Stimulated activated naive CD4-positive, alpha-beta T cell (primary cell): Measurements from ENCODE around the gene SMCHD1.
A peak's percentile ranks its signal among the peaks of the same experiment; 100 is the strongest.

Experiments used
- DNase-seq, 6 experiments: peaks; one replicate each; lab custom pipeline; 2025; lab: John Stamatoyannopoulos, UW

SMCHD1 gene

GRCh38 chr18:2655178-2655953 lies at the start of gene SMCHD1:
SMCHD1 (plus strand) TSS chr18:2655726; CDS start chr18:2656076, 350 bp downstream.
- peak; percentile 80 to 95 (median 88) for DNase-seq

GRCh38 chr18:2606335-2606734 lies 49.2 kb upstream of the SMCHD1 start:
- peak in 3 of 6 experiments; percentile 31 to 45 (median 43) for DNase-seq

DNA sequence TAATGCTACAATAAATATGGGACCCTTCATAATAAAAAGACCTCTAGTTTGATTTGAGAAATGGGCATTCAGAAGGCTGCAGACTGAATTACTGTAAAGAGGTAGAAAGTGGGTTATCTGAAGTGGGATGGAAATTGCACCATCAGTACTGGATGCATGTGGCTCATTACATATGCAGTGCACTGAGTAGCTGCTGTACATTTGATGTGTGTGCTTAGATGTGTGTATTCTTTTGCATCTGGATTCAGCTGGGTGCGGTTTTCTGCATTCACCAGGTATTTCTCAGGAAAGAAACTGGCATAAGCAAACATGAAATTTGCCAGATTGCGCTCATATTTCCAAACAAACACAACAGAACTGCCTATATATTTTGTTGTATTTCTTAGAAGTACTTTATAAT lies 45.9 kb upstream of the SMCHD1 start:
- no peak for DNase-seq

GRCh38 chr18:2610549-2610948 lies 45.0 kb upstream of the SMCHD1 start:
- no peak for DNase-seq

- no peak for DNase-seq
These were observed 42.5 kb upstream of the SMCHD1 start for GRCh38 chr18:2612996-2613395.

GRCh38 chr18:2617401-2617998 lies 38.0 kb upstream of the SMCHD1 start:
- no peak for DNase-seq

DNA sequence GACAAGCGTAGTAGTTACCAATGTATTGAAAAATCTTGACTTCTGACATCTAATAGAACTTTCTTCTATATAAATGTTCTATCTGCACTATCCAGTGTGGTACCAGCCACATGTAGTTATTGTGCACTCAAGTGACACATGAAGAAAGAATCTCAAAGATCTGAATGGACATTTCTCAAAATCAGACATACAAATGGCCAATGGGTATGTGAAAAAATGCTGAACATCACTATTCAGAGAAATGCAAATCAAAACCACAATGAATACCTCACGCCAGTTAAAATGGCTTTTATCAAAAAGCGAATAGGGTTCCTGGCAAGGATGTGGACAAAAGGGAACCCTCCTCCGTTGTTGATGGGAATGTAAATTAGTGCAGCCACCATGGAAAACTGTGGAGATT lies 37.5 kb upstream of the SMCHD1 start:
- DNase-seq = no peak

- DNase-seq = no peak
These were observed 30.3 kb upstream of the SMCHD1 start for GRCh38 chr18:2625217-2625616.

- no peak for DNase-seq
These were observed 27.7 kb upstream of the SMCHD1 start for GRCh38 chr18:2627821-2628276.

DNA sequence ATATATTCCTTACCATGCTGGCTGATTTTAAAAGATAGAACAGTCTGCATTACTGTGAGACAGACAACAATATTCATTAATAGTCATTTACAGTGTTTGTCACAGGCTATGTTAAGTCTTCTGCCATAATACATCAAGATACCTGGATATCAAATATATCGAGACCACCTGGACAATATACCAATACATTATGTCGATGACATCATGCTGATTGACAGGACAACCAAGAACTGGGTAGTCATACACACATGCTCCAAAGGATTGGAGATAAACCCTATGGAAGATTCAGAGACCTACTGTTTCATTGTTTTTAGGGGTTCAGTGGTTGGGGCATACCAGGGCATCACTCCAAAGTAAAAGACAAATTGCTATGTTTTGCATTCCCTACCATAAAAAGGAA lies 26.5 kb upstream of the SMCHD1 start:
- DNase-seq = no peak

DNA sequence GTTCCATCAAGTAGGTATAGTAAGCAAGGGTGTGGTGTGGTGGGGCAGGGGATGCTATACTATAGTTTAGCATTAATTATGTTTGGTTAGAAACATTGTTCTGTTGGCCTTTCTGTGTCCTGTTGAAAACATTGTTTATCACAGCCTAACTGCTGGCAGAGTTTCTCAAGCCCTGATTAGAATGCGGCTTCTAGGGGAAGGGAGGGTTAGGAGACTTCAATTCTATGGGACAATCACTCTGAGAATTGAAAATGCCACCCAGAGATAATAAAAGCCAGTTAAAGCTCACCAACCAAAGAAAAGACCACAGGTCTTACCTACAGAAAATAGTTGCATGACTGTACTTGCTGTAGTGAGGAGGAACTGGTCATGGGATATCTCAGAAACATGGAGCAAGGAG lies 19.9 kb upstream of the SMCHD1 start:
- DNase-seq = no peak

- DNase-seq = no peak
These were observed 19.3 kb upstream of the SMCHD1 start for GRCh38 chr18:2636126-2636631.

- peak in 3 of 6 experiments; percentile 46 to 56 (median 53) for DNase-seq
These were observed 13.9 kb upstream of the SMCHD1 start for GRCh38 chr18:2641638-2642037.

DNA sequence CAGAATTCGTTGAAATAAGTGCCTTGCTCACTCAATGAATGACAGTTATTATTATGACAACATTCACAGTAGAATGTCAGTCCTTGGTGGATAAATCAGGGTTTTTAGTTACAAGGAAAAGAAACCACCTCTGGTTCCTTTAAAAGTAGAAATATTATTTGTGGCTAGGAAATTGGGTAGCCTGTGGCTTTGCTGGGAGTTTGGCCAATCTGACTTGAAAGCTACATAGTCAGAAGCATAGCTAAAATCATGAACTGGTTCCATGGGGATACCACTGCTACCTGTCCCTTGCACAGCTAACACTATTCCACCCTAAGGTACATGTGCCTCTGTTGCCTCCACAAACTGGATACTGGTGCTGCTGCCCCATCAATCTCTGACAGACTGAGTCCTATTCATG lies 12.8 kb upstream of the SMCHD1 start:
- no peak for DNase-seq

GRCh38 chr18:2644535-2644934 lies 11.0 kb upstream of the SMCHD1 start:
- DNase-seq = no peak

DNA sequence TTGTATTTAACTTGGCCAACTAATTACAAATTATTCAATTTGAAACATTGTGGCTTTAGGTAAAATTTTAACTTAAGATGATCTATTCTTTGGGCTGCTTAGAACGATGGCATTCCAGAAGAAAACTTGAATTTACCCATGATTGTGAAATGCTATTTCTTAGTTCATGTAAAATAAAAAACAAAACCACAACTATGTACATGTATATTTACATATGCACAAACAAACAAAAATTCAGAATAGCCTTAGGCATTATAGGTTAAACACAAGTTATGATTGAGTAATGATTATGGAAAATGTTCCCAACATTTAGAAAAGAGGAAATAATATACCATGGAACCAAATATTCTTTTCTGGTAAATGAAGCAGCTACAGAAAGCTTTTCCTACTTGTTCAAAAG lies 3.5 kb upstream of the SMCHD1 start:
- DNase-seq = no peak

DNA sequence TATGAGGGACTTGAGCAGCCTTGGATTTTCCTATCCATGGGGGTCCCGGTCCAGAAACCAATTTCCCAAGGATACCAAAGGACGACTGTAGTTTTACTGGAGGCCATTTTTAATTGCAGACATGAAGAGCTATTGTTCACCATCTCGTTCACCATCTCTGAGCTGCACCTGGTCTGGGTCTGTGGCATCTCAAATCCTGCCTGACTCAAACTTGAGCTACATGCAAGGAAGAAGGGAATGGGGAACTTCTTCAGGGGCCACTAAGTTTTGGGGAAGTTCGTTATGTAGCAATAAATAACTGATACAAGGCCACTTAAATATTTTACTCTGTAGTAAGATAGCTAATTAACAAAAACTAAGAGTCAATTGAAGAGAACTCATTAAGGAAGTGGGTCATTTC lies 2.1 kb upstream of the SMCHD1 start:
- no peak for DNase-seq

DNA sequence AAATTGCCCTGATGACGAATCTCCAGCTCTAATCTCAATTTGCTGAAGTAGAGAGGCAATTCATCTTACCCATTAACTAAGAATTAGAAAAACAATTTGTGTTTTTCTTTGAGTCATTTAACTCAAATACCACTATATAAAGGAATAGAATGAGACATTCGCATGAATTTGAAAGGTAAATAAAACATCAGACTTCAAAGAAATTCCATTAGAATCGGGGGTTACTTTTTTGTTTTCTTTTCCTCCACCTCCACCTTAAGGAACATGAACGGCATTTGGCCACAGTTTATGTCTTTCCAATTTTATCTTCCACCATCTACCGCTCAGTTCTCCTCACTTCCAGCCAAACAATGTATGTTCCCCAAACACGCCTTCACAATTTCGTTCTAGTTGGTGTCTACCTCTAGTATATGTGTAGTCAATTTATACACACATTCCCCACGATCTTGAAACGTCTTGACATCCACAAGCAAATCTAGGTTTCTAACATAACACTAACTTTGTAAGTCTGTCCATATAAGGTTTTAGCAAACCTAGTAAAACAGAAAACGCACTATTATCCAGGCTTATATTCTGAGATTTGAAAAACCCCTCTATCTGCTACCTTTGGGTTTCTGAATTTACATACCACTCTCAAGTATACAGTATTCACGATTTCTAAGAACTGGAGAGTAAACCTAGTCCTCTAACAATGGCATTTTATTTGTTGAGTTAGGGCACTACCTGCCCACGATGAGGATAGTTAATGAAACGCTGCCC lies 1.2 kb upstream of the SMCHD1 start:
- DNase-seq = no peak

DNA sequence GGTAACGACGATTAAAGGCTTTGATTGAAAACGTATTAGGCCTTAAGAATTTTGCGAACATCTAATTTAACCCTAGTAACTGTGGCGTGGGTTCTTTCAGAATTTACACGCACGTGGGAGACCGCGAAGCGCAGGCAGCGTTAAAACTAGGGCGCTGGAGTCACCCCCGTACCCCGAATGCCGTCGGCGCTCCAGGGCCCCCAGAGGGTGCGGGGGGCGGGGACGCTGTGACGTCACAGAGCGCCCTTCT lies 673 bp upstream of the SMCHD1 start:
- peak in 3 of 6 experiments; percentile 76 to 80 (median 80) for DNase-seq

- no peak for DNase-seq
These were observed 369 bp downstream of the SMCHD1 start for GRCh38 chr18:2655954-2656236.

GRCh38 chr18:2656237-2656980 lies 883 bp downstream of the SMCHD1 start:
- DNase-seq = peak; percentile 45 to 80 (median 56)

DNA sequence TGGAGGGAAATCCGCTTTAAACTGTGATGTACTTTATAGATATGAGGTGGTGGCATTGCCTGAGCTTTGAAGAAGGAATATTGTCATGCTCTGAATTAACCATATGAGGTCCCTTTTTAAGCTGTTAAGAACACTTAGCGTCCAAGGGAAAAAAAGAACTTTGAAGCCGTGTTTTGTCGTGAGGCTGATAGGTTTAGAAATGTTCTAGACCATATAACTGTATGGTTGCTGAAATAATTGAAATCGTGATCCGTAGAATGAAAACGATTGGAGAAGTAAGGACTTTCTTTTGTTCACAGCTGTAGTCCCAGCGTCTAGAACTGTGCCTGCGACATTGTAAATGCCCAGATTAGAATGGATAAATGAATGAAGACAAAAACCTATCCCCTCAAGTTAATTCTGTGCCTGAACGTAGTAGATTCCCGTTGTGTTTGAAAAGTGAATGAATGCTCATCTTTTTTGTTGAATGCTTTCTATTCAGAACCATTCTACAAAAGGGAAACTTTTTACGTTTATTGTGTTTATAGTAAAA lies 1.5 kb downstream of the SMCHD1 start:
- DNase-seq = peak in 1 of 6 experiments; percentile 38
